H1 (cell line): Measurements from ENCODE around the gene AIPL1. TPM values are rescaled to one million over a fixed set of nuclear protein-coding genes. Genes with fewer than 3 reads are reported as not detected.

Experiments
- BACH1 ChIP-seq: IDR thresholded peaks from 2 replicates; pipeline ENCODE4 v1.6.1; 2012; ENCODE audit warnings: low read length, improper control_type of control experiment
- BRCA1 ChIP-seq: IDR thresholded peaks from 2 replicates; pipeline ENCODE4 v1.6.1; 2012; ENCODE audit warnings: low read depth, low read length, improper control_type of control experiment
- CBX8 ChIP-seq: fragments of 300-800, 300-1000 bp; sonication (generic); IDR thresholded peaks from 2 replicates; pipeline ENCODE4 v1.7.1; 2016; ENCODE audit warnings: low read depth, low read length, borderline replicate concordance
- EZH2 ChIP-seq: fragments of 200-600 bp; sonication (generic); IDR thresholded peaks from 2 replicates; pipeline ENCODE4 v1.7.1; 2012; ENCODE audit warnings: low read depth, mild to moderate bottlenecking, moderate library complexity, low read length, inconsistent platforms; ENCODE audit not compliant: severe bottlenecking
- MAFK ChIP-seq: IDR thresholded peaks from 2 replicates; pipeline ENCODE4 v1.6.1; 2012; ENCODE audit warnings: low read depth, mild to moderate bottlenecking, improper control_type of control experiment, low read length
- PHF8 ChIP-seq: fragments of 200-600 bp; sonication (generic); conservative IDR thresholded peaks from 2 replicates; pipeline ENCODE4 v1.7.1; 2012; ENCODE audit warnings: low read depth, mild to moderate bottlenecking, inconsistent platforms, low read length, moderate library complexity
- RFX5 ChIP-seq: IDR thresholded peaks from 2 replicates; pipeline ENCODE4 v1.6.1; 2011; ENCODE audit warnings: low read depth, low read length, improper control_type of control experiment, borderline replicate concordance
- SRF ChIP-seq: IDR thresholded peaks from 2 replicates; pipeline ENCODE4 v1.6.1; 2011; ENCODE audit warnings: mild to moderate bottlenecking, low read depth, low read length, moderate library complexity
- TBP ChIP-seq: IDR thresholded peaks from 2 replicates; pipeline ENCODE4 v1.6.1; 2011; ENCODE audit warnings: low read depth, low read length, improper control_type of control experiment
- USF2 ChIP-seq: IDR thresholded peaks from 2 replicates; pipeline ENCODE4 v1.6.1; 2011; ENCODE audit warnings: low read length, improper control_type of control experiment
- polyA plus RNA-seq, 7 experiments: library from polyadenylated mRNA; depleted of rRNA in 3 of 7; stranded (reverse) in 5 of 7; unstranded in 2 of 7; fragments of >200 nt in 5 of 7; fragments of 200-250 nt in 2 of 7; gene quantifications; 1 replicate in 5 of 7; 2 replicates in 1 of 7; 4 replicates in 1 of 7; pipeline versions ENCODE4 v1.2.1 to v1.2.3, GENCODE V29; 2011 to 2013; ENCODE audit warnings: missing spikeins in 2 of 7, mixed read lengths in 2 of 7
- total RNA-seq: library from RNA; stranded (reverse); fragmentation: NEBNext Ultra II Directional; extraction: Animal tissue kit (Norgen Biotek cat#: 25700); gene quantifications from 2 replicates; pipeline ENCODE4 v1.2.1, GENCODE V29; 2021
- TF ChIP-seq, protein P1 (sequence below): IDR thresholded peaks from 2 replicates; pipeline ENCODE4 v1.6.1; 2011; ENCODE audit warnings: low read depth, mild to moderate bottlenecking, low read length; ENCODE audit not compliant: insufficient read depth

The AIPL1 gene
- total and polyA plus RNA-seq, 2 of the 8 experiments (the other 6 are each of a cell fraction or from before 2014, with no cell fraction given): 0.56 to 0.71 TPM

DNA sequence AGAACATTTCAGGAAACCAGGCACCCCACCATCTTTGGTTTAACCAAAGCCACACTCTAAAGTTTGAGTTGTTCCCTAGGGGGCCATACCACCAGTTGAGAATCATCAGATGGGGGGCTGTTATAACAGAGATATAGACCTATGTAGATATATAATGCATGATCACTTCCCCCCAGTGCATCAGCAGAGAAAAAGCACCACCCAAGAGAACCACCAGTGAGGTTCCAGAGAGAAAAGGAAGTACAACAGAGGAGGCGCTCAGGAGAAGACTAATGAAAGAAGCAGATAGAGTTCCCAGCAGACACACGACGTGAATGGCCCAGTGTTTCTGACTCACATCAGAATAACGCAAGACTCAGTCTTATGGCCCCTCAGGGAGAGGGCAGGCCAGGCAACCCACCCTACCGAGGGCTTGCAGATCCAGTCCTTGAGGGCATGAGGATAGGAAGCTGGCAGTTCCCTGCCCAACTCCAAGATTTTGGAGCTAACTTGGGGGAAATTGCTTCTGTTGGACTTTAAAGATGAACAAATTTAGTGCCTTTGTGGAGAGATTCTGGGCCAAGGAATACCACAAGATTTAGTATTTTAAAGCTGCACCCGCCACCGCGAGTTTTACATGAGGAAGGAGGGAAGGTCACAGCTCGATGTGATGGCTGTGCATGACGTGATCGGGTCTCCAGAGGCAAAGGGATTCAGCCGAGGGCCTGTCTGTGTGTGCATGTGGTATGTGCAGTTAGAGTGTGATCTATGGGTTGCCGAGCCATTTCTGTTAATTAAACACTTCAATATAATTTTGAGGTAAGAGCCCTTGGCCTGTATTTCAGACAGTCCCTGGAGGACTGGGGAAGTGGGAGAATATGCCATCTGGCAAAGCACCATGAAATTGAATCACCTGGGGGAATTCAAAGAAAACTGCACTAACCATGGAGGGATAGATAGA, 53.1 kb downstream of the AIPL1 start (continued):
- TF ChIP-seq, protein P1, sequence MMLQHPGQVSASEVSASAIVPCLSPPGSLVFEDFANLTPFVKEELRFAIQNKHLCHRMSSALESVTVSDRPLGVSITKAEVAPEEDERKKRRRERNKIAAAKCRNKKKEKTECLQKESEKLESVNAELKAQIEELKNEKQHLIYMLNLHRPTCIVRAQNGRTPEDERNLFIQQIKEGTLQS: no peak
- TF ChIP-seq EZH2: no peak
- no peak for TF ChIP-seq RFX5
- TF ChIP-seq TBP: no peak
- TF ChIP-seq MAFK: no peak
- no peak for TF ChIP-seq BACH1
- TF ChIP-seq CBX8: no peak
- no peak for TF ChIP-seq USF2
- TF ChIP-seq SRF: no peak
- no peak for TF ChIP-seq BRCA1
- no peak for TF ChIP-seq PHF8
